ENCODE measurements around the gene CUL3.

The CUL3 gene

DNA sequence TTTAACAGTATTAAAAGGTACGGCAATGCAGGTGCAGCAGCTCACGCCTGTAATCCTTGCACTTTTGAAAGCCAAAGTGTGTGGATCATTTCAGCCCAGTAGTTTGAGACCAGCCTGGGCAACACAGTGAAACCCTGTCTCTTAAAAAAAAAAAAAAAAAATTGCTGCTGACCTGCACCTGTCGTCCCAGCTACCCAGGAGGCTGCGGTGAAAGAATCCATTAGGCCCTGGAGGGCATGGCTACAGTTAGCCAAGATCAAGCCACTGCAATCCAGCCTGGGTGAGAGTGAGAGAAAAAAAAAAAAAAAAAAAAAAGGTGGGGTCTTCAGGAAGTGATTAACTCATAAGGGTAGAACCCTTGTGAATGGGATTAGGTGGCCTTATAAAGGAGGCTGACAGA is 12.8 kb downstream of the CUL3 start:
- no peak for DNase-seq (ENCODE audit: low read depth)
- in situ Hi-C loops (cut with HindIII; ENCODE audit: low sequenced_read_pairs): no loop called here
- H3K4me3 ChIP-seq (ENCODE audit: low read depth, low read length): no peak overlapping the region
- TF ChIP-seq, protein P1, sequence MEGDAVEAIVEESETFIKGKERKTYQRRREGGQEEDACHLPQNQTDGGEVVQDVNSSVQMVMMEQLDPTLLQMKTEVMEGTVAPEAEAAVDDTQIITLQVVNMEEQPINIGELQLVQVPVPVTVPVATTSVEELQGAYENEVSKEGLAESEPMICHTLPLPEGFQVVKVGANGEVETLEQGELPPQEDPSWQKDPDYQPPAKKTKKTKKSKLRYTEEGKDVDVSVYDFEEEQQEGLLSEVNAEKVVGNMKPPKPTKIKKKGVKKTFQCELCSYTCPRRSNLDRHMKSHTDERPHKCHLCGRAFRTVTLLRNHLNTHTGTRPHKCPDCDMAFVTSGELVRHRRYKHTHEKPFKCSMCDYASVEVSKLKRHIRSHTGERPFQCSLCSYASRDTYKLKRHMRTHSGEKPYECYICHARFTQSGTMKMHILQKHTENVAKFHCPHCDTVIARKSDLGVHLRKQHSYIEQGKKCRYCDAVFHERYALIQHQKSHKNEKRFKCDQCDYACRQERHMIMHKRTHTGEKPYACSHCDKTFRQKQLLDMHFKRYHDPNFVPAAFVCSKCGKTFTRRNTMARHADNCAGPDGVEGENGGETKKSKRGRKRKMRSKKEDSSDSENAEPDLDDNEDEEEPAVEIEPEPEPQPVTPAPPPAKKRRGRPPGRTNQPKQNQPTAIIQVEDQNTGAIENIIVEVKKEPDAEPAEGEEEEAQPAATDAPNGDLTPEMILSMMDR (IDR thresholded peaks at IDR 0.05; ENCODE audit: low read depth, low read length, missing control alignments): no peak

GRCh38 chr2:224570328-224570993 is 14.7 kb downstream of the CUL3 start:
- in situ Hi-C loops (cut with HindIII; ENCODE audit: low sequenced_read_pairs): no loop called here
- TF ChIP-seq, protein P1 (IDR thresholded peaks at IDR 0.05; ENCODE audit: low read depth, low read length, missing control alignments): no peak
- no peak for DNase-seq (ENCODE audit: low read depth)
- H3K4me3 ChIP-seq (ENCODE audit: low read depth, low read length): no peak overlapping the region

DNA sequence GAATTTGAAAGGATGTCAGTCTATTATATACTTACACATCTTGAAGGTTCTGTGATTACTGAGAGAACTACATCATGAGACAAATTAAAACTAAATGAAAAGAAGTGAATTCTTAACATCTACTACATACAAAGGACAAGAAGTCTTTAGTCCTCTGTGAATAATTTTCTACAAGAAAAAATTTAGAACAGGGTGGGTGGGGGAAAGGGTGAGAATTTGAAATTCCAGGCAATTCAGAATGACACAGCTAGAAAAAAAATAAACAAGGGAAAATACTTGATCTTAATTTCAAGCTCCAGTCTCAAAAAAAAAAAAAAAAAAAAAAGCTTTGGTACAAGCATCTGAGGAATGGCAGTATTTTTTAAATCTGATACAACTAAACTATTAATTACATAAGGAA is 15.5 kb downstream of the CUL3 start:
- TF ChIP-seq, protein P1 (IDR thresholded peaks at IDR 0.05; ENCODE audit: low read depth, low read length, missing control alignments): no peak
- DNase-seq (ENCODE audit: low read depth): no peak
- H3K4me3 ChIP-seq (ENCODE audit: low read depth, low read length): no peak overlapping the region
- in situ Hi-C loops (cut with HindIII; ENCODE audit: low sequenced_read_pairs): no loop called here

DNA sequence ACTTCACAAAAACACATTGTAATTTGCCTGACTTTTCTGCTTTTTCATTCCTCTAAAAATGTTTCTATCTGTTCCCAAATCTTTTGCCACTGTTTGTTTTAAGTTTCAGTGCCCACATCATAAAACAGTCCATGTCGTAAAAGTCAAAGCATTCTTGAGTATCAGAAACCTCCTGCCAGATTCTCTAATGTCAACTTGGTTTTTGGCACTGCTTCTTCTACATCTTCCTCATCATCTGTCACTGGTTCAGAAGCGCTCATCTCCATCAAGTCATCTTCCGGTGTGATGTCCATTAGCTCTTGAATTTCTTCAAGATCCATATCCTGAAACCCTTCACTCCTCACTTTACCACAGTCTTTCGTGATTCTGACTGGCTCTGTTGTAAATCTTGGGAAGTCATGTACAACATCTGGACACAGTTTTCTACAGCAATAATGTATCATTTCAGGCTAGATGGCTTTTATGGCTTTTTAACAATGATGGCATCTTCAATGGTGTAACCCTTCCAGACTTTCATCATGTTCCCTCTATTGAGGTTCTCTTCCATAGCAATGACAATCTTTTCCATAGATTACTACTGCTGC is 19.6 kb downstream of the CUL3 start:
- TF ChIP-seq, protein P1 (IDR thresholded peaks at IDR 0.05; ENCODE audit: low read depth, low read length, missing control alignments): no peak
- no peak for DNase-seq (ENCODE audit: low read depth)
- no peak overlapping the region for H3K4me3 ChIP-seq (ENCODE audit: low read depth, low read length)
- in situ Hi-C loops (cut with HindIII; ENCODE audit: low sequenced_read_pairs): no loop called here

GRCh38 chr2:224563537-224563936 is 21.6 kb downstream of the CUL3 start:
- H3K4me3 ChIP-seq (ENCODE audit: low read depth, low read length): no peak overlapping the region
- TF ChIP-seq, protein P1 (IDR thresholded peaks at IDR 0.05; ENCODE audit: low read depth, low read length, missing control alignments): no peak
- in situ Hi-C loops (cut with HindIII; ENCODE audit: low sequenced_read_pairs): no loop called here
- DNase-seq (ENCODE audit: low read depth): no peak

GRCh38 chr2:224562831-224563230 is 22.3 kb downstream of the CUL3 start:
- TF ChIP-seq, protein P1 (IDR thresholded peaks at IDR 0.05; ENCODE audit: low read depth, low read length, missing control alignments): no peak
- no peak for DNase-seq (ENCODE audit: low read depth)
- no peak overlapping the region for H3K4me3 ChIP-seq (ENCODE audit: low read depth, low read length)
- in situ Hi-C loops (cut with HindIII; ENCODE audit: low sequenced_read_pairs): no loop called here

Measured in astrocyte of the cerebellum (primary cell).